ENCODE measurements around the gene LRRC49. TPM values are rescaled to one million over a fixed set of nuclear protein-coding genes. Genes with fewer than 3 reads are reported as not detected.
A peak's percentile ranks its signal among the peaks of the same experiment; 100 is the strongest.

Gene LRRC49
- total RNA-seq, 1 experiment from 2014 or later = 8.3 TPM

DNA sequence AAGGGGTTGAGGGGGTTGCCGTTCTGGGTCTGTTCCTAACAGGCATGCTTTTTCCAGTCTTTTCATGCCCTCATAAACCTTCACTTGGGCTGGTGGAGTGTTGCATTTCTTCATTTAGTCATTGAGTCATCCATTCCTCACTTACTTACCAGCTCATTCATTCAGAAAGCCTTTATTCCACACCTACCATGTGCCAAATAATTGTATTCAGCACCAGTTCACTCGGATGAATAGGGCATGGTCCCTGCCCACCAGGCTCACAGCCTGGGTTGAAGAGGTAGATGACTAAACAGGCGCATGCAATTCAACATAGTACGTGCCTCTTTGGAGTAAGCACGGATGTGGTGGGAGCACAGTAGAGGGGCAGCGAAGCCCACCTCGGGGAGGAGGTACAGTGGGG lies 187.5 kb downstream of the LRRC49 start:
- Mint-ChIP-seq H3K27me3 (ENCODE audit: low read depth) (peaks cover 77% of the 10 kb centered on the region), H3K9me3 (peaks cover 0 to 9% of the 10 kb centered on the region in 2 experiments; a peak in 4 of 5 replicates), H3K27ac (no peak overlapping the region), H3K4me3 (no peak overlapping the region; a peak in 1 of 5 replicates), H3K4me1 (peaks cover 10 to 12% of the 10 kb centered on the region in 2 experiments), H3K36me3 (ENCODE audit: insufficient read depth in 1 of 3, low read depth in 3 of 3) (peaks cover 0 to 9% (median 2%) of the 10 kb centered on the region in 3 experiments; a peak in 6 of 7 replicates)
- H3K4ac ChIP-seq (ENCODE audit: low read depth, low read length) = no peak overlapping the region
- H3K4me2 ChIP-seq (ENCODE audit: insufficient read depth, insufficient read length, low read length) = no peak overlapping the region
- no peak overlapping the region for H3K27ac ChIP-seq (ENCODE audit: insufficient read length, low read depth, low read length)
- H3K18ac ChIP-seq (ENCODE audit: insufficient read length, low read depth, low read length) = peak overlapping the region; percentile 5
- H2BK20ac ChIP-seq (ENCODE audit: low read depth, low read length, poor library complexity, severe bottlenecking) = no peak overlapping the region
- H4K20me1 ChIP-seq (ENCODE audit: control insufficient read depth, insufficient read depth, insufficient read length) = no peaks in the 10 kb centered on the region
- H3K4me1 ChIP-seq (ENCODE audit: insufficient read depth, low read length) = peaks cover 4% of the 10 kb centered on the region; the same call in 1 of the 2 replicates
- H3K79me1 ChIP-seq (ENCODE audit: insufficient read depth, low read depth, low read length, poor library complexity, severe bottlenecking) = no peaks in the 10 kb centered on the region
- H3K79me2 ChIP-seq (ENCODE audit: insufficient read depth, low read length) = no peaks in the 10 kb centered on the region
- no peaks in the 10 kb centered on the region for H3K9me3 ChIP-seq (ENCODE audit: control insufficient read depth, low read depth, low read length)
- no peak overlapping the region for H2BK120ac ChIP-seq (ENCODE audit: low read depth, low read length, poor library complexity, severe bottlenecking)
- H2BK12ac ChIP-seq (ENCODE audit: insufficient read length, low read depth, low read length) = no peak overlapping the region
- no peak overlapping the region for H3K9ac ChIP-seq (ENCODE audit: extremely low read depth, insufficient read length, low read length)
- DNase-seq = no peak
- H3K14ac ChIP-seq (ENCODE audit: insufficient read depth, low read length) = no peak overlapping the region
- no peak overlapping the region for H4K8ac ChIP-seq (replicated peaks; ENCODE audit: insufficient read length, low read depth, low read length)
- TF ChIP-seq CTCF (conservative IDR thresholded peaks at IDR 0.05) = no peak
- no peak overlapping the region for H2BK5ac ChIP-seq (ENCODE audit: insufficient read length, low read length)
- peaks cover 9% of the 10 kb centered on the region; the same call in 1 of the 2 replicates for H3K27me3 ChIP-seq (ENCODE audit: insufficient read depth, low read length)
- H4K91ac ChIP-seq (ENCODE audit: insufficient read length, low read depth, low read length) = no peak overlapping the region
- H3T11ph ChIP-seq (ENCODE audit: low read length) = no peak overlapping the region
- H2BK15ac ChIP-seq (ENCODE audit: low read depth, low read length) = no peak overlapping the region
- H3K23ac ChIP-seq (ENCODE audit: insufficient read length, low read depth, low read length) = no peak overlapping the region
- H3K23me2 ChIP-seq (ENCODE audit: insufficient read length, low read depth, low read length, poor library complexity, severe bottlenecking) = no peaks in the 10 kb centered on the region
- no peak overlapping the region for H2AFZ ChIP-seq (ENCODE audit: low read length)
- no peak overlapping the region for H2AK5ac ChIP-seq (ENCODE audit: insufficient read length, low read length)
- no peak overlapping the region for H3K56ac ChIP-seq (ENCODE audit: insufficient read length, low read depth, low read length)
- no CpG with 5 or more reads among the region's 7 CpGs for WGBS (ENCODE audit: extremely low coverage, insufficient read length, low lambda C conversion rate)
- no peak overlapping the region for H4K5ac ChIP-seq (ENCODE audit: insufficient read length, low read depth, low read length)
